GM23338 (cell line): ENCODE results near the gene PRSS56.

ENCODE experiments used
- EZH2phosphoT487 ChIP-seq: fragments of 200-600 bp; sonication (generic); IDR thresholded peaks from one replicate; pipeline ENCODE4 v1.8.1; 2018; ENCODE audit warnings: antibody characterized with exemption; ENCODE audit not compliant: unreplicated experiment
- TF ChIP-seq, protein P1 (sequence below): IDR thresholded peaks from one replicate; pipeline ENCODE4 v1.6.1; 2018; ENCODE audit warnings: antibody characterized with exemption; ENCODE audit not compliant: unreplicated experiment
- TF ChIP-seq, protein P2 (sequence below), 2 experiments: fragments of 200-600 bp in 1 of 2; sonication (generic) in 1 of 2; conservative IDR thresholded peaks; 2 replicates each; pipeline versions ENCODE4 v1.5.1 to v1.6.1; 2016 to 2017; ENCODE audit warnings: antibody characterized with exemption in 2 of 2, low read depth in 2 of 2, mild to moderate bottlenecking in 2 of 2, moderate library complexity in 1 of 2

DNA sequence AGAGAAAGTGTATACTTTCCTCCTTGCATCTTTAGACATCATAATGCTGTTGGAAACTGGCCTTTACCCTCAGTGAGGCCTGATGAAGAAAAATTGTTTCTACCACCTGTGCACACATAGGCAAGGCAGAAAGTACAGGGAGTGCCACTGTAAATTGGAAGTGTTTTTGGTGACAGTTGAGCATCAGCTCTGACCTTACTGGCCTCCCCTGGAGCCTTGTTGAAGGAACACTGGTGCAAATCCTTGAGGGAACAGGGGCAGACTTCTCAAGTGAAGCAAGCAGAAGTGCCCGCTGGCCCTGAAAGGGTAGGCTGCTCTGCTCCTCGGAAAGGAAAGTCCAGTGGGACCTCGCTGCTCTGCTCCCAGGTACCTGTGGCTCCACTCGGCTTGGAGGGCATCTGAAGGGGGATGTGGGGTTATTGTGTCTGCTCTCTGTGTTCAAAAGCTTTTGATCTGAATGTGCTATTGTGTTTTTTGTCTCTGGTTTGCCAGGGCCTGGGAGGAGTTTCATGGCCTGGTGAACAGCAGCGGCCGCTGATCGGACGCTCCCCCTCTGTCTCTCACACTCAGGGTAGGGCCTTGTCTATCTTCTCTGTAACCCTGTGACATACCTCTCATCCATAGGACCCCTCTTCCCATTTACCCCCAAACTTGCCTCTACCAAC lies 53.7 kb downstream of the PRSS56 start:
- TF ChIP-seq, protein P1, sequence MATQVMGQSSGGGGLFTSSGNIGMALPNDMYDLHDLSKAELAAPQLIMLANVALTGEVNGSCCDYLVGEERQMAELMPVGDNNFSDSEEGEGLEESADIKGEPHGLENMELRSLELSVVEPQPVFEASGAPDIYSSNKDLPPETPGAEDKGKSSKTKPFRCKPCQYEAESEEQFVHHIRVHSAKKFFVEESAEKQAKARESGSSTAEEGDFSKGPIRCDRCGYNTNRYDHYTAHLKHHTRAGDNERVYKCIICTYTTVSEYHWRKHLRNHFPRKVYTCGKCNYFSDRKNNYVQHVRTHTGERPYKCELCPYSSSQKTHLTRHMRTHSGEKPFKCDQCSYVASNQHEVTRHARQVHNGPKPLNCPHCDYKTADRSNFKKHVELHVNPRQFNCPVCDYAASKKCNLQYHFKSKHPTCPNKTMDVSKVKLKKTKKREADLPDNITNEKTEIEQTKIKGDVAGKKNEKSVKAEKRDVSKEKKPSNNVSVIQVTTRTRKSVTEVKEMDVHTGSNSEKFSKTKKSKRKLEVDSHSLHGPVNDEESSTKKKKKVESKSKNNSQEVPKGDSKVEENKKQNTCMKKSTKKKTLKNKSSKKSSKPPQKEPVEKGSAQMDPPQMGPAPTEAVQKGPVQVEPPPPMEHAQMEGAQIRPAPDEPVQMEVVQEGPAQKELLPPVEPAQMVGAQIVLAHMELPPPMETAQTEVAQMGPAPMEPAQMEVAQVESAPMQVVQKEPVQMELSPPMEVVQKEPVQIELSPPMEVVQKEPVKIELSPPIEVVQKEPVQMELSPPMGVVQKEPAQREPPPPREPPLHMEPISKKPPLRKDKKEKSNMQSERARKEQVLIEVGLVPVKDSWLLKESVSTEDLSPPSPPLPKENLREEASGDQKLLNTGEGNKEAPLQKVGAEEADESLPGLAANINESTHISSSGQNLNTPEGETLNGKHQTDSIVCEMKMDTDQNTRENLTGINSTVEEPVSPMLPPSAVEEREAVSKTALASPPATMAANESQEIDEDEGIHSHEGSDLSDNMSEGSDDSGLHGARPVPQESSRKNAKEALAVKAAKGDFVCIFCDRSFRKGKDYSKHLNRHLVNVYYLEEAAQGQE = no peak
- TF ChIP-seq, protein P2, sequence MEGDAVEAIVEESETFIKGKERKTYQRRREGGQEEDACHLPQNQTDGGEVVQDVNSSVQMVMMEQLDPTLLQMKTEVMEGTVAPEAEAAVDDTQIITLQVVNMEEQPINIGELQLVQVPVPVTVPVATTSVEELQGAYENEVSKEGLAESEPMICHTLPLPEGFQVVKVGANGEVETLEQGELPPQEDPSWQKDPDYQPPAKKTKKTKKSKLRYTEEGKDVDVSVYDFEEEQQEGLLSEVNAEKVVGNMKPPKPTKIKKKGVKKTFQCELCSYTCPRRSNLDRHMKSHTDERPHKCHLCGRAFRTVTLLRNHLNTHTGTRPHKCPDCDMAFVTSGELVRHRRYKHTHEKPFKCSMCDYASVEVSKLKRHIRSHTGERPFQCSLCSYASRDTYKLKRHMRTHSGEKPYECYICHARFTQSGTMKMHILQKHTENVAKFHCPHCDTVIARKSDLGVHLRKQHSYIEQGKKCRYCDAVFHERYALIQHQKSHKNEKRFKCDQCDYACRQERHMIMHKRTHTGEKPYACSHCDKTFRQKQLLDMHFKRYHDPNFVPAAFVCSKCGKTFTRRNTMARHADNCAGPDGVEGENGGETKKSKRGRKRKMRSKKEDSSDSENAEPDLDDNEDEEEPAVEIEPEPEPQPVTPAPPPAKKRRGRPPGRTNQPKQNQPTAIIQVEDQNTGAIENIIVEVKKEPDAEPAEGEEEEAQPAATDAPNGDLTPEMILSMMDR (conservative IDR thresholded peaks at IDR 0.05; ENCODE audit: low read depth in 2 of 2) = no peak
- no peak for TF ChIP-seq EZH2phosphoT487
